Measurements from ENCODE around the gene MSMO1. TPM values are rescaled to one million over a fixed set of nuclear protein-coding genes. Genes with fewer than 3 reads are reported as not detected.
"Not testable (repeated sequence)": the region's sequence is repeated elsewhere in the genome, so short reads cannot be mapped to it uniquely, and the experiment has no call there.

The MSMO1 gene
- 100 to 1,000 TPM in 1 of 7 donors, 10 to 100 TPM in 6; 19.8 to 172 (median 25.7) TPM for total RNA-seq
- 100 to 1,000 TPM in 1 of 2 donors, 10 to 100 TPM in 1; 16.7 to 199 TPM for polyA plus RNA-seq
- long read RNA-seq, donor 1, transcript MSMO1-201 (6 exons, 2,269 nt): major isoform, 134 of 164 reads
- long read RNA-seq, donor 1, transcript MSMO1-202 (5 exons, 1,789 nt): minor isoform, 13 of 164 reads
- long read RNA-seq, donor 1, partial matches to known transcripts: 8 of 164 reads
- long read RNA-seq, donor 1, other reads (novel, unspliced or antisense): 9 of 164 reads
- long read RNA-seq, donor 2, transcript MSMO1-201 (6 exons, 2,269 nt): major isoform, 27 of 29 reads
- long read RNA-seq, donor 2, partial matches to known transcripts: 0 of 29 reads
- long read RNA-seq, donor 2, other reads (novel, unspliced or antisense): 0 of 29 reads
- long read RNA-seq, donor 3, transcript MSMO1-202 (5 exons, 1,789 nt): minor isoform, 6 of 47 reads
- long read RNA-seq, donor 3, transcript MSMO1-201 (6 exons, 2,269 nt): major isoform, 40 of 47 reads
- long read RNA-seq, donor 3, partial matches to known transcripts: 0 of 47 reads
- long read RNA-seq, donor 3, other reads (novel, unspliced or antisense): 1 of 47 reads

GRCh38 chr4:165327211-165328100 is at the start of gene MSMO1:
Gene MSMO1 (plus strand): TSS chr4:165327669. CDS start chr4:165333371, 5,702 bp downstream.
- peak within 1 kb of the TSS; percentile 90 for H3K4me3 ChIP-seq
- intact Hi-C loops (cut with DNase I): loop anchor here in 2 of 4 donors (5.0 to 10.0 kb wide), 2 partner anchors 213 to 215 kb away; partner anchors contain the start of gene TMEM192 (in 2 of the 2)
- TF ChIP-seq POLR2A (IDR thresholded peaks at IDR 0.05): peak; percentile 65
- no peak for TF ChIP-seq EP300 (IDR thresholded peaks at IDR 0.05)
- peaks cover 10% of the 10 kb centered on the region for H3K4me1 ChIP-seq (ENCODE audit: insufficient read depth)
- WGBS, 3 donors: 0 to 1% (median 1%) methylated on average over 66 to 76 of the region's 76 CpGs
- H3K9me3 ChIP-seq: no peaks in the 10 kb centered on the region
- H3K27me3 ChIP-seq: no peaks in the 10 kb centered on the region
- DNase-seq: peak; percentile 98 to 99 (median 99)
- H3K27ac ChIP-seq: peak within 1 kb of the TSS; percentile 77 to 82
- no peaks in the 10 kb centered on the region for H3K36me3 ChIP-seq

GRCh38 chr4:165279531-165279930 is 47.9 kb upstream of the MSMO1 start:
- H3K36me3 ChIP-seq; H3K27me3 ChIP-seq; H3K27ac ChIP-seq; H3K4me3 ChIP-seq; intact Hi-C loops (cut with DNase I); H3K9me3 ChIP-seq; DNase-seq; H3K4me1 ChIP-seq (ENCODE audit: insufficient read depth): not testable (repeated sequence)
- 92 to 97% (median 97%) methylated on average over 20 of the region's 20 CpGs for WGBS, 3 donors

GRCh38 chr4:165284697-165285096 is 42.8 kb upstream of the MSMO1 start:
- H3K27ac ChIP-seq; H3K4me1 ChIP-seq (ENCODE audit: insufficient read depth); H3K27me3 ChIP-seq; H3K9me3 ChIP-seq; DNase-seq; H3K4me3 ChIP-seq; intact Hi-C loops (cut with DNase I); H3K36me3 ChIP-seq: not testable (repeated sequence)
- WGBS, 3 donors: 91 to 97% (median 95%) methylated on average over 3 of the region's 3 CpGs

- H3K27ac ChIP-seq; H3K9me3 ChIP-seq; intact Hi-C loops (cut with DNase I); H3K4me1 ChIP-seq (ENCODE audit: insufficient read depth); DNase-seq; H3K27me3 ChIP-seq; H3K4me3 ChIP-seq; H3K36me3 ChIP-seq: not testable (repeated sequence)
- WGBS, 3 donors: 85 to 88% (median 87%) methylated on average over 4 of the region's 4 CpGs
These were observed 40.7 kb upstream of the MSMO1 start for GRCh38 chr4:165286619-165287340.

- WGBS, 3 donors: 24 to 56% (median 31%) methylated on average over 3 of the region's 3 CpGs
- Histone ChIP-seq H3K4me3 (no peak overlapping the region), H3K27ac (no peak overlapping the region), H3K4me1 (ENCODE audit: insufficient read depth) (no peaks in the 10 kb centered on the region), H3K27me3 (no peaks in the 10 kb centered on the region), H3K36me3 (no peaks in the 10 kb centered on the region), H3K9me3 (no peaks in the 10 kb centered on the region)
- DNase-seq: no peak
- TF ChIP-seq CTCF (IDR thresholded peaks at IDR 0.05): no peak
- TF ChIP-seq EP300 (IDR thresholded peaks at IDR 0.05): no peak
- no peak for TF ChIP-seq POLR2A (IDR thresholded peaks at IDR 0.05)
- intact Hi-C loops (cut with DNase I): no loop called here
These were observed 39.2 kb upstream of the MSMO1 start for GRCh38 chr4:165288226-165288625.
